Tibial artery (tissue), 4 donors: ENCODE results near the gene LSM14B.

Experiments used
- DNase-seq, 2 donors: peaks; one replicate each; pipeline ENCODE4 v3.0.0-alpha.2; 2019
- H3K27ac ChIP-seq, 2 donors: fragments of 200-600 bp; sonication (generic) in 1 of 2; 1 replicate in 1 of 2; 2 replicates in 1 of 2; pipeline ENCODE4 v1.5.1; 2018 to 2019; ENCODE audit warnings: mild to moderate bottlenecking in 1 of 2
- H3K27me3 ChIP-seq, 2 donors: fragments of 200-600 bp; sonication (generic) in 1 of 2; one replicate each; pipeline versions ENCODE4 v1.5.1 to v1.6.0; 2016 to 2019
- H3K36me3 ChIP-seq, 3 donors: fragments of 200-600 bp; sonication (generic) in 2 of 3; one replicate each; pipeline ENCODE4 v1.5.1; 2016 to 2019; ENCODE audit warnings: mild to moderate bottlenecking in 2 of 3
- H3K4me1 ChIP-seq, 4 donors: fragments of 200-600 bp; sonication (generic) in 2 of 4; 1 replicate in 3 of 4; 2 replicates in 1 of 4; pipeline ENCODE4 v1.5.1; 2016 to 2019
- H3K4me3 ChIP-seq, 2 donors: fragments of 200-600 bp; sonication (generic) in 1 of 2; 1 replicate in 1 of 2; 2 replicates in 1 of 2; pipeline ENCODE4 v1.5.1; 2018 to 2019; ENCODE audit warnings: mild to moderate bottlenecking in 2 of 2
- H3K9me3 ChIP-seq, 3 donors: fragments of 200-600 bp; sonication (generic) in 1 of 3; one replicate each; pipeline ENCODE4 v1.5.1; 2016 to 2019
- CTCF ChIP-seq, 2 experiments: fragments of 200-600 bp in 1 of 2; fragments of 450-650 bp in 1 of 2; IDR thresholded peaks; one replicate each; pipeline ENCODE4 v1.5.1; 2017 to 2019; ENCODE audit warnings: antibody characterized with exemption in 2 of 2, mild to moderate bottlenecking in 1 of 2, moderate library complexity in 1 of 2
- intact Hi-C: fragments of 100-400 bp; cut with DNase I; formaldehyde crosslinking; loops from one replicate; pipeline ENCODE4 v1.15.0; 2023; ENCODE audit warnings: low total_unique reads

The LSM14B gene

GRCh38 chr20:62182469-62183425, 60.5 kb downstream of the LSM14B start, which contains the start of gene MTG2:
TSS of gene MTG2 (plus strand) at chr20:62183028. CDS start at chr20:62193421, 10,393 bp downstream.
- Histone ChIP-seq H3K9me3 (no peaks in the 10 kb centered on the region), H3K4me1 (peaks cover 0 to 32% (median 22%) of the 10 kb centered on the region in 4 donors), H3K27ac (peak within 1 kb of the TSS; percentile 83 to 97), H3K27me3 (no peaks in the 10 kb centered on the region), H3K36me3 (peaks cover 0 to 17% (median 16%) of the 10 kb centered on the region in 3 donors), H3K4me3 (peak within 1 kb of the TSS; percentile 93 to 94)
- TF ChIP-seq CTCF (IDR thresholded peaks at IDR 0.05): no peak
- intact Hi-C loops: loop anchor here (10.0 kb wide), 1 partner anchor 52 kb away; the partner anchor contains the start of gene OSBPL2
- peak; percentile 91 to 96 for DNase-seq

- Histone ChIP-seq H3K9me3 (no peaks in the 10 kb centered on the region), H3K4me1 (peaks cover 0 to 32% (median 22%) of the 10 kb centered on the region in 4 donors), H3K36me3 (peaks cover 0 to 13% (median 13%) of the 10 kb centered on the region in 3 donors), H3K4me3 (peak overlapping the region; percentile 93 to 94), H3K27ac (peak overlapping the region; percentile 83 to 97), H3K27me3 (no peaks in the 10 kb centered on the region)
- intact Hi-C loops: loop anchor here (10.0 kb wide), 1 partner anchor 51 kb away; the partner anchor contains the start of gene OSBPL2
- no peak for DNase-seq
- TF ChIP-seq CTCF (IDR thresholded peaks at IDR 0.05): no peak
Measured at GRCh38 chr20:62183426-62184142, 61.3 kb downstream of the LSM14B start.
